ENCODE measurements around the gene REPS2. TPM values are rescaled to one million over a fixed set of nuclear protein-coding genes. Genes with fewer than 3 reads are reported as not detected.

REPS2 gene
- total RNA-seq, 4 donors from 2014 or later = 10.8 to 37.0 (median 17.5) TPM

- Histone ChIP-seq H3K9me3 (no peaks in the 10 kb centered on the region), H3K36me3 (no peaks in the 10 kb centered on the region), H3K4me3 (no peak overlapping the region), H3K4me1 (no peaks in the 10 kb centered on the region), H3K27ac (no peak overlapping the region), H3K27me3 (no peaks in the 10 kb centered on the region)
- intact Hi-C loops (cut with DNase I; ENCODE audit: low total_unique reads) = no loop called here
- TF ChIP-seq EP300 (IDR thresholded peaks at IDR 0.05; ENCODE audit: low read depth) (no peak), POLR2AphosphoS5 (IDR thresholded peaks at IDR 0.05) (no peak), POLR2A (IDR thresholded peaks at IDR 0.05) (no peak)
- TF ChIP-seq, protein P1, sequence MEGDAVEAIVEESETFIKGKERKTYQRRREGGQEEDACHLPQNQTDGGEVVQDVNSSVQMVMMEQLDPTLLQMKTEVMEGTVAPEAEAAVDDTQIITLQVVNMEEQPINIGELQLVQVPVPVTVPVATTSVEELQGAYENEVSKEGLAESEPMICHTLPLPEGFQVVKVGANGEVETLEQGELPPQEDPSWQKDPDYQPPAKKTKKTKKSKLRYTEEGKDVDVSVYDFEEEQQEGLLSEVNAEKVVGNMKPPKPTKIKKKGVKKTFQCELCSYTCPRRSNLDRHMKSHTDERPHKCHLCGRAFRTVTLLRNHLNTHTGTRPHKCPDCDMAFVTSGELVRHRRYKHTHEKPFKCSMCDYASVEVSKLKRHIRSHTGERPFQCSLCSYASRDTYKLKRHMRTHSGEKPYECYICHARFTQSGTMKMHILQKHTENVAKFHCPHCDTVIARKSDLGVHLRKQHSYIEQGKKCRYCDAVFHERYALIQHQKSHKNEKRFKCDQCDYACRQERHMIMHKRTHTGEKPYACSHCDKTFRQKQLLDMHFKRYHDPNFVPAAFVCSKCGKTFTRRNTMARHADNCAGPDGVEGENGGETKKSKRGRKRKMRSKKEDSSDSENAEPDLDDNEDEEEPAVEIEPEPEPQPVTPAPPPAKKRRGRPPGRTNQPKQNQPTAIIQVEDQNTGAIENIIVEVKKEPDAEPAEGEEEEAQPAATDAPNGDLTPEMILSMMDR (IDR thresholded peaks at IDR 0.05) = no peak
- in situ Hi-C loops (cut with MboI; ENCODE audit: low pct_ligation_motif_present in 1 of 4, low pct_unique_long_range_greater_than_20kb in 1 of 4, low sequenced_read_pairs in 3 of 4) = no loop called here
- WGBS, 2 donors (ENCODE audit: low coverage in 1 of 2) = 74 to 82% methylated on average over 1 of the region's 1 CpG
- DNase-seq = no peak
Measured at GRCh38 chrX:17164079-17164478, 217.6 kb downstream of the REPS2 start.

DNA sequence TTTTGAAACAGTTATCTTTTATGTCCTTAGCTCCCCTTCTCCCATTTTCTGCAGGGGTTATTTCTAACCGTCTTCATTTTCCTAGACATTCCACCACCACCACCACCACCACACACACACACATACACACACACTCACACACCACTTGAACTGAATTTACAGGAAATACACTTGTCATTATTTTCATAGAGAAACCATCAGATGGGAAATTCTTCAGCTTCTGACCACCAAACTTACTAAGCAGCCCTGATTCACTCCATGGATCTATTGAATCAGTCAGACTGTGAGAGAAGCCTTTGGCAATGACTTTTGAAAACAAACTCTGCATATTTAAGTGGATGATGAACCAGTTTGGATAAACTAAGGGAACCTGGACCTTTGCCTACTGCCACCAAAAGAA, 218.5 kb downstream of the REPS2 start:
- Histone ChIP-seq H3K27me3 (no peaks in the 10 kb centered on the region), H3K4me3 (no peak overlapping the region), H3K9me3 (no peaks in the 10 kb centered on the region), H3K27ac (no peak overlapping the region), H3K36me3 (no peaks in the 10 kb centered on the region), H3K4me1 (no peaks in the 10 kb centered on the region)
- intact Hi-C loops (cut with DNase I; ENCODE audit: low total_unique reads) (no loop called here), in situ Hi-C loops (cut with MboI; ENCODE audit: low pct_ligation_motif_present in 1 of 4, low pct_unique_long_range_greater_than_20kb in 1 of 4, low sequenced_read_pairs in 3 of 4) (no loop called here)
- WGBS, 2 donors (ENCODE audit: low coverage in 1 of 2) = 89 to 90% methylated on average over 1 of the region's 1 CpG
- DNase-seq = no peak
- TF ChIP-seq, protein P1 (IDR thresholded peaks at IDR 0.05) = no peak
- TF ChIP-seq EP300 (IDR thresholded peaks at IDR 0.05; ENCODE audit: low read depth) (no peak), POLR2A (IDR thresholded peaks at IDR 0.05) (no peak), POLR2AphosphoS5 (IDR thresholded peaks at IDR 0.05) (no peak)

GRCh38 chrX:17167915-17168314, 221.5 kb downstream of the REPS2 start:
- Histone ChIP-seq H3K27me3 (no peaks in the 10 kb centered on the region), H3K9me3 (no peaks in the 10 kb centered on the region), H3K4me1 (no peaks in the 10 kb centered on the region), H3K36me3 (no peaks in the 10 kb centered on the region), H3K27ac (no peak overlapping the region), H3K4me3 (no peak overlapping the region)
- no peak for DNase-seq
- WGBS, 2 donors (ENCODE audit: low coverage in 1 of 2) = 92% methylated on average over 2 of the region's 2 CpGs; no CpG with 5 or more reads in 1 of the 2 donors
- intact Hi-C loops (cut with DNase I; ENCODE audit: low total_unique reads) = no loop called here
- TF ChIP-seq POLR2AphosphoS5 (IDR thresholded peaks at IDR 0.05) = no peak
- TF ChIP-seq, protein P1 (IDR thresholded peaks at IDR 0.05) = no peak
- no peak for TF ChIP-seq POLR2A (IDR thresholded peaks at IDR 0.05)
- in situ Hi-C loops (cut with MboI; ENCODE audit: low pct_ligation_motif_present in 1 of 4, low pct_unique_long_range_greater_than_20kb in 1 of 4, low sequenced_read_pairs in 3 of 4) = no loop called here

DNA sequence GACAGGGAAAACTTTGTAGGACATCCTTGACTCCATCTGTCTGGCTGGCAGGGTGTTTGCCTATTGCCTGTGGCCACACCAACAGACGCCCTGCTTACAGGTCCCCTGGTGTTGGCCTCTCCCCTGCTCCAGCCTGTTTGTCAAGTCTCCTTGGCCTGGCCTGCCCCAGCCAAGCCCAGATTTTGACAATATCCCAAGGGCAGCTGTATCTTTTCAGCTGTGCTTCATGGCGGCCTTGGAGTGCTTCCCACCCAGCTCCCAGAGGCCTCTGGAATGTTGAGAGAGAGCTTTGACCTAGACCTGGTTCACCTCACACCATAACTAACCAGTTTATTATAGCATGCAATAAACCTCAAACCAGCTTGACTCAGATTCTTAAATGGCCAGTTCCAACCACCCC, 224.5 kb downstream of the REPS2 start:
- TF ChIP-seq POLR2AphosphoS5 (IDR thresholded peaks at IDR 0.05) = no peak
- TF ChIP-seq POLR2A (IDR thresholded peaks at IDR 0.05) = no peak
- TF ChIP-seq, protein P1 (IDR thresholded peaks at IDR 0.05) = no peak
- TF ChIP-seq EP300 (IDR thresholded peaks at IDR 0.05; ENCODE audit: low read depth) = no peak
- Histone ChIP-seq H3K36me3 (no peaks in the 10 kb centered on the region), H3K27ac (no peak overlapping the region), H3K4me1 (no peaks in the 10 kb centered on the region), H3K4me3 (no peak overlapping the region), H3K9me3 (no peaks in the 10 kb centered on the region), H3K27me3 (no peaks in the 10 kb centered on the region)
- in situ Hi-C loops (cut with MboI; ENCODE audit: low pct_ligation_motif_present in 1 of 4, low pct_unique_long_range_greater_than_20kb in 1 of 4, low sequenced_read_pairs in 3 of 4) (no loop called here), intact Hi-C loops (cut with DNase I; ENCODE audit: low total_unique reads) (no loop called here)
- no peak for DNase-seq
- WGBS, 2 donors (ENCODE audit: low coverage in 1 of 2) = 75% methylated on average over 2 of the region's 2 CpGs; no CpG with 5 or more reads in 1 of the 2 donors

Data from transverse colon (tissue), 4 donors.